Measurements from ENCODE around the gene SLC7A10.

Gene SLC7A10

GRCh38 chr19:33219261-33219815, 6.3 kb downstream of the SLC7A10 start:
- peak; percentile 26 for TF ChIP-seq CTCF (IDR thresholded peaks at IDR 0.05; ENCODE audit: low read length, missing control alignments)
- no peak overlapping the region for H3K4me3 ChIP-seq (replicated peaks; ENCODE audit: low read depth, low read length)
- DNase-seq (ENCODE audit: low read depth): no peak

- no peak overlapping the region for H3K4me3 ChIP-seq (replicated peaks; ENCODE audit: low read depth, low read length)
- DNase-seq (ENCODE audit: low read depth): no peak
- TF ChIP-seq CTCF (IDR thresholded peaks at IDR 0.05; ENCODE audit: low read length, missing control alignments): no peak
Observed at GRCh38 chr19:33217881-33218280, 7.8 kb downstream of the SLC7A10 start.

GRCh38 chr19:33216198-33216830, 9.3 kb downstream of the SLC7A10 start:
- DNase-seq (ENCODE audit: low read depth): no peak
- TF ChIP-seq CTCF (IDR thresholded peaks at IDR 0.05; ENCODE audit: low read length, missing control alignments): no peak
- H3K4me3 ChIP-seq (replicated peaks; ENCODE audit: low read depth, low read length): no peak overlapping the region

- DNase-seq (ENCODE audit: low read depth): no peak
- H3K4me3 ChIP-seq (replicated peaks; ENCODE audit: low read depth, low read length): no peak overlapping the region
- no peak for TF ChIP-seq CTCF (IDR thresholded peaks at IDR 0.05; ENCODE audit: low read length, missing control alignments)
Observed at GRCh38 chr19:33215438-33216197, 10.0 kb downstream of the SLC7A10 start.

- DNase-seq (ENCODE audit: low read depth): peak; percentile 42
- no peak overlapping the region for H3K4me3 ChIP-seq (replicated peaks; ENCODE audit: low read depth, low read length)
- TF ChIP-seq CTCF (IDR thresholded peaks at IDR 0.05; ENCODE audit: low read length, missing control alignments): peak; percentile 40
Observed at GRCh38 chr19:33214596-33214995, 11.1 kb downstream of the SLC7A10 start.

GRCh38 chr19:33212436-33213172, 13.0 kb downstream of the SLC7A10 start:
- DNase-seq (ENCODE audit: low read depth): no peak
- TF ChIP-seq CTCF (IDR thresholded peaks at IDR 0.05; ENCODE audit: low read length, missing control alignments): no peak
- no peak overlapping the region for H3K4me3 ChIP-seq (replicated peaks; ENCODE audit: low read depth, low read length)
